Stimulated activated naive CD4-positive, alpha-beta T cell treated with Interleukin-2 at 50 U/mL for 16 hours (primary cell): ENCODE results near the gene MUC12.
"Not testable (repeated sequence)": the region's sequence is repeated elsewhere in the genome, so short reads cannot be mapped to it uniquely, and the experiment has no call there.

Source experiments
- DNase-seq: peaks from one replicate; lab custom pipeline; 2025; lab: John Stamatoyannopoulos, UW

The MUC12 gene

DNA sequence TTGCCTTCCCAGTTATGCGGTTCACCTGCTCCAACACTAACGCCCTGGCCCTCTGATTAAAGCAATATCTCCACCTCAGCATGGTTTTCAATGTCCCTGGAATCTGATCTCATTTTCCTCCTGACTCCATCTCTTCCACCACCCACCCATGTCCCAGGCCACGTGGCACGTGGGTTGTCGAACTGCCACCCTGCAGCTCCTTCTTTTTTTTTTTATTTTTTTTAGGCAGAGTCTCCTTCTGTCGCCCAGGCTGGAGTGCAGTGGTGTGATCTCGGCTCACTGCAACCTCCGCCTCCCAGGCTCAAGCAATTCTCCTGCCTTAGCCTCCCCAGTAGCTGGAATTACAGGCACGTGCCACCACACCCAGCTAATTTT, 94.8 kb downstream of the MUC12 start:
- DNase-seq, result not testable (repeated sequence)

DNA sequence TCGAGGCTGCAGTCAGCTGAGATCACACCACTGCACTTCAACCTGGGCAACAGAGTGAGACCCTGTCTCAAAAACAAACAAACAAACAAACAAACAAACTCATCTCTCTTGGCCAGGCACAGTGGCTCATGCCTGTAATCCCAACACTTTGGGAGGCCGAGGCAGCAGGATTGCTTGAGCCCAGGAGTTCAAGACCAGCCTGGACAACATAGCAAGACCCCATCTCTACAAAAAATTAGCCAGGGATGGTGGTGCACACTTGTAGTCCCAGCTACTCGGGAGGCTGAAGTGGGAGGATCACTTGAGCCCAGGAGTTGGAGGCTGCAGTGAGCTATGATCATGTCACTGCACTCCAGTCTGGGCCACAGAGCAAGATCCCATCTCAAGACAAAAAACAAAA, 95.8 kb downstream of the MUC12 start:
- DNase-seq, result not testable (repeated sequence)

DNA sequence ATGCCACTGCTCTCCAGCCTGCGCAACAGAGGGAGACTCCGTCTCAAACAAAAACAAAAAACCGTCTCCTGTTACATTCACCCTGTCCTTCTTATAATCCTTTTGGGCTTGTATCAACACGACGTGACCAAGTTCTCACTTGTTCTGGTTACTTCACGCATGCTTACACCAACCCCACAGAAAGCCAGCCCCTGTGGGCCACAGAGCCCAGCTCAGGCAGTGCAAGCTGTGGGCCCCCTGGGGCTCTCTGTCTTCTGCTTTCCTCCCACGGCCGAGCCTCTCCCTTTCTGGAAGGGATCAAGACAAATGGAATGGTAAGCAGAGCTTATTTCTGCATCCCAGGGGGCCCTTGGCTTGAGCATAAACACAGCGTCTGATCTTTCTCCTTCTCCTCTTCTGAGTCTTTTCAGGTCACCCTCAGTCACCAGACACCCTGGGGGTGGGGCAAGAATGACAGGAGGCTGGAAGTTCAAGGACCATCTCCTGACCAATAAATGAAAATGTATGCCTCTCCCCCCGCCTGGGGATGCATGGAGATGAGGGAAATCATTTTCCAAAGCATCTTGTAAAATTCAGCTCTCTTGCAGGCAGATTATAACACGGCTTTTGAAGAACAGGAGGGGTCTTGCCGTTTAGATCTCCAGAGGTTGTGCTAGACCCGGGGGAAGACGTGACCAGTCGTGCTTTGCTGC, 96.9 kb downstream of the MUC12 start:
- DNase-seq, result no peak

DNA sequence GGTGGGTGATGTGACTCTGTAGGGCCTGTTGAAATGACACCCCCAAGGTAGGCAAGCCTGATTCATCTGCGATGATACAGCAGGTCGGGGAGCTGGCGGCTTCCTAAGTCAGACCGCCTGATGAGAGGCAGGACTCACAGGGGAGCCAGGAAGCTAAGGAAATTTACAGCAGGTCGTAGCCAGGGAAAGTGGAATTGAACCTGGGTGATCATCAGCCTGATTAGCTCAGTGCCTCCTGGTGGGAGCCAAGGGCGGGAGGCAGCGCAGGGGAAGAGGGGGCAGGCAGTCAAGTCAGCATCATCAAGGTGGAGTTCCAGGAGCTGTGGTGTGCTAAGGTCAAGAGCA, 97.4 kb downstream of the MUC12 start:
- DNase-seq, result no peak

DNA sequence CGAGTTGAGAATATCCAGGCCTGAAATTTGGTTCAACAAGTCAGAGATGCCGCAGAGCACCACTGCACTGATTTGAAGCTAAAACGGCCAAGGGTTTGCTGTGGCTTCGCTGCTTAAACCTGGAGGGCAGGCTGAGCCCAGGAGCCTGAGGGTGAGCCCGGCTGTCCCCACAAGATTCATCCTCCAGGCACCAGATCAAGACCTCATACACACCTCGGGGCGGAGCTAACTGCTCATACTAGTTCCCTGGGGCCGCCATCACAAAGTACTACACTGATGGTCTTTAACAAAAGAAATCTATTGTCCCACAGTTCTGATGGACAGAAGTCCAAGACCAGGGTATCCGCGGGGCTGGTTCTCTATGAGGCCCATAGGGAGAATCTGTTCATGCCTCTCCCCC, 99.0 kb downstream of the MUC12 start:
- DNase-seq, result no peak
